ENCODE data around the gene ERCC4. TPM values are rescaled to one million over a fixed set of nuclear protein-coding genes. Genes with fewer than 3 reads are reported as not detected.

Gene ERCC4
- total RNA-seq, 1 donor from 2014 or later: 11.4 TPM

GRCh38 chr16:13945744-13946485, 26.0 kb downstream of the ERCC4 start:
- no peaks in the 10 kb centered on the region for H3K79me2 ChIP-seq (ENCODE audit: low read depth)
- no peaks in the 10 kb centered on the region for H4K20me1 ChIP-seq (ENCODE audit: low read depth)
- H2AFZ ChIP-seq (replicated peaks): no peak overlapping the region
- no peak for DNase-seq (ENCODE audit: low spot score)
- no peak overlapping the region for H3K4me2 ChIP-seq
- H3K4me3 ChIP-seq: no peak overlapping the region
- H3K4me1 ChIP-seq: no peaks in the 10 kb centered on the region
- Mint-ChIP-seq H3K9me3 (no peaks in the 10 kb centered on the region), H3K4me3 (no peak overlapping the region), H3K36me3 (peaks cover 21% of the 10 kb centered on the region), H3K4me1 (no peaks in the 10 kb centered on the region), H3K27ac (no peak overlapping the region), H3K27me3 (ENCODE audit: insufficient read depth, low read depth) (no peaks in the 10 kb centered on the region)
- H3K27ac ChIP-seq: no peak overlapping the region
- no peaks in the 10 kb centered on the region for H3K27me3 ChIP-seq
- TF ChIP-seq EZH2phosphoT487 (IDR thresholded peaks at IDR 0.05) (no peak), EZH2 (IDR thresholded peaks at IDR 0.05) (no peak)
- TF ChIP-seq, protein P1, sequence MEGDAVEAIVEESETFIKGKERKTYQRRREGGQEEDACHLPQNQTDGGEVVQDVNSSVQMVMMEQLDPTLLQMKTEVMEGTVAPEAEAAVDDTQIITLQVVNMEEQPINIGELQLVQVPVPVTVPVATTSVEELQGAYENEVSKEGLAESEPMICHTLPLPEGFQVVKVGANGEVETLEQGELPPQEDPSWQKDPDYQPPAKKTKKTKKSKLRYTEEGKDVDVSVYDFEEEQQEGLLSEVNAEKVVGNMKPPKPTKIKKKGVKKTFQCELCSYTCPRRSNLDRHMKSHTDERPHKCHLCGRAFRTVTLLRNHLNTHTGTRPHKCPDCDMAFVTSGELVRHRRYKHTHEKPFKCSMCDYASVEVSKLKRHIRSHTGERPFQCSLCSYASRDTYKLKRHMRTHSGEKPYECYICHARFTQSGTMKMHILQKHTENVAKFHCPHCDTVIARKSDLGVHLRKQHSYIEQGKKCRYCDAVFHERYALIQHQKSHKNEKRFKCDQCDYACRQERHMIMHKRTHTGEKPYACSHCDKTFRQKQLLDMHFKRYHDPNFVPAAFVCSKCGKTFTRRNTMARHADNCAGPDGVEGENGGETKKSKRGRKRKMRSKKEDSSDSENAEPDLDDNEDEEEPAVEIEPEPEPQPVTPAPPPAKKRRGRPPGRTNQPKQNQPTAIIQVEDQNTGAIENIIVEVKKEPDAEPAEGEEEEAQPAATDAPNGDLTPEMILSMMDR (IDR thresholded peaks at IDR 0.05): no peak
- H3K9me3 ChIP-seq (ENCODE audit: low read depth): no peaks in the 10 kb centered on the region
- no peak overlapping the region for H3K9ac ChIP-seq
- H3F3A ChIP-seq (ENCODE audit: low read depth): no peaks in the 10 kb centered on the region
- H3K36me3 ChIP-seq: no peaks in the 10 kb centered on the region

- no peak overlapping the region for H3K27ac Mint-ChIP-seq
These were observed 28.1 kb downstream of the ERCC4 start for GRCh38 chr16:13948086-13948485.

GRCh38 chr16:13950821-13951547, 31.0 kb downstream of the ERCC4 start:
- H3K4me2 ChIP-seq: no peak overlapping the region
- no peaks in the 10 kb centered on the region for H3K9me3 Mint-ChIP-seq
- peaks cover 15% of the 10 kb centered on the region for H3K36me3 Mint-ChIP-seq
- H3K79me2 ChIP-seq (ENCODE audit: low read depth): no peaks in the 10 kb centered on the region
- H3K9ac ChIP-seq: no peak overlapping the region
- H3K27ac Mint-ChIP-seq: no peak overlapping the region
- H3K27ac ChIP-seq: no peak overlapping the region
- H3K36me3 ChIP-seq: no peaks in the 10 kb centered on the region
- H3K4me1 ChIP-seq: peaks cover 6% of the 10 kb centered on the region
- no peaks in the 10 kb centered on the region for H3K27me3 Mint-ChIP-seq (ENCODE audit: insufficient read depth, low read depth)
- no peaks in the 10 kb centered on the region for H4K20me1 ChIP-seq (ENCODE audit: low read depth)
- no peak for DNase-seq (ENCODE audit: low spot score)
- H3F3A ChIP-seq (ENCODE audit: low read depth): no peaks in the 10 kb centered on the region
- TF ChIP-seq EZH2 (IDR thresholded peaks at IDR 0.05) (no peak), EZH2phosphoT487 (IDR thresholded peaks at IDR 0.05) (no peak)
- TF ChIP-seq, protein P1 (IDR thresholded peaks at IDR 0.05): no peak
- H3K4me3 Mint-ChIP-seq: no peak overlapping the region
- H3K27me3 ChIP-seq: no peaks in the 10 kb centered on the region
- no peaks in the 10 kb centered on the region for H3K9me3 ChIP-seq (ENCODE audit: low read depth)
- no peak overlapping the region for H3K4me3 ChIP-seq
- peaks cover 16% of the 10 kb centered on the region for H3K4me1 Mint-ChIP-seq
- no peak overlapping the region for H2AFZ ChIP-seq (replicated peaks)

More at GRCh38 chr16:13948086-13948485, 28.1 kb downstream of the ERCC4 start:
- Histone ChIP-seq H3K79me2 (ENCODE audit: low read depth) (no peaks in the 10 kb centered on the region), H3K4me3 (no peak overlapping the region), H3K27ac (no peak overlapping the region), H3K27me3 (no peaks in the 10 kb centered on the region), H3K4me1 (no peaks in the 10 kb centered on the region), H3K9me3 (ENCODE audit: low read depth) (no peaks in the 10 kb centered on the region), H2AFZ (replicated peaks) (no peak overlapping the region), H4K20me1 (ENCODE audit: low read depth) (no peaks in the 10 kb centered on the region), H3K36me3 (no peaks in the 10 kb centered on the region), H3K4me2 (no peak overlapping the region), H3K9ac (no peak overlapping the region), H3F3A (ENCODE audit: low read depth) (no peaks in the 10 kb centered on the region)
- Mint-ChIP-seq H3K9me3 (no peaks in the 10 kb centered on the region), H3K4me3 (no peak overlapping the region), H3K4me1 (no peaks in the 10 kb centered on the region), H3K36me3 (peaks cover 21% of the 10 kb centered on the region), H3K27me3 (ENCODE audit: insufficient read depth, low read depth) (no peaks in the 10 kb centered on the region)
- no peak for DNase-seq (ENCODE audit: low spot score)
- TF ChIP-seq, protein P1 (IDR thresholded peaks at IDR 0.05): no peak
- TF ChIP-seq EZH2 (IDR thresholded peaks at IDR 0.05): no peak
- no peak for TF ChIP-seq EZH2phosphoT487 (IDR thresholded peaks at IDR 0.05)

All from neural progenitor cell (in vitro differentiated cells).